GM21825 (cell line): ENCODE data around the gene ZNF248.

Experiments
- ATAC-seq: cut with Tn5 transposase; IDR thresholded peaks from one replicate; pipeline ENCODE4 v1.9.1; 2021; ENCODE audit warnings: mild to moderate bottlenecking, moderate library complexity; ENCODE audit not compliant: unreplicated experiment

Gene ZNF248

DNA sequence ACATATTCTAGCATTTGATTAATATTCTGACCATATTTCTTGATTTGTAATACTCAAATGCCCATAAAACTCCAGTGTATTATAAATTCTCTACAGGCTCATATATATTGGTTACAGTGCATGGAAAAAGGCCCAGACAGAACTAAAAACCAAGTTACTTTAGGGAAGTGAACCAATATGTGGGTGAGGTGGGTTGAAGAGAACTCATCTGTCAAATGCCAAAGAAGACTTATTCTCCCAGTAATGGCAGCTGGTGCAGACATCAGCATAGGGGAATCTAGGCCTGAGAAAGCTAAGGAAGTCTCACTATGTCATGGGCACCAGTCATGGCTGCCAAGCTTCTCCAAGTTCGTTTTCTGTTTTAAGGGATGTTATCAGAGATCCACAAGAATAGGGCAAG lies 30.6 kb downstream of the ZNF248 start:
- no peak for ATAC-seq

DNA sequence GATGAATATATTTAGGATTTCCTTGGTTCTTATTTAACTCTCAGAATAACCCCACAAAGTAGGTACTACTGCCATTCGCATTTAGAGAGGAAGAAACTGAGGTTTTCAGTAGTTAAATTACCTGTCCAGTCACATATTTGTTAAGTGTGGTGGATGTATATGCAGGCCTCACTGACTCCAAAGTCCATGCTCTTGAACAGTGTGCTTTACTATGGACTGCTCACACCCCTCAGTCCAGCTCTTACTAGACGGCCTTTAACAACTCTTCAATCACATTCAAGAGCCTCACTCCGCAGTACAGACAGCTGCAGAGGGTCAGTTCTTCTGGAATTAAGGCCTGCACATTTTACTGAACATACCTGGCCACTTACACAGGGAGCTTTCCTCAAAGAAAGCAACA lies 36.2 kb downstream of the ZNF248 start:
- no peak for ATAC-seq

DNA sequence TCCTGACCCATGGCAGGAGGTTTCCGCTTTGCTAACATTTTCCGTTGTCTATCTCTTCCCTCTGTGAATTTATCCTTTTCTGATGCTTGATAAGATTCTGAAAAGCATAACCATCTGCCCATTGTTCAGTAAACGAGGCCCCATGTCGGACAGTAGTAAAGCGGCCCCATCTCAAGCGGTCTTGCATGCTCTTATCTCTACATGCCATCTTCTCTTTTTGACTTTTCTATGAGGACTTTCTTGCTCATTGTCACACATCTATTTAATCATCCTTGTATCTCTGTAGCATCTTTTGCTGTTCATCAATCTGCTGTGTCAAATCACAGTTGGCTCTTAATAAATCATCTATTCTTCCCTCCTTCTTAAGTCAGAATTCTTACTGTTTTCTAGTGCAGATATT lies 37.6 kb downstream of the ZNF248 start:
- ATAC-seq: no peak

DNA sequence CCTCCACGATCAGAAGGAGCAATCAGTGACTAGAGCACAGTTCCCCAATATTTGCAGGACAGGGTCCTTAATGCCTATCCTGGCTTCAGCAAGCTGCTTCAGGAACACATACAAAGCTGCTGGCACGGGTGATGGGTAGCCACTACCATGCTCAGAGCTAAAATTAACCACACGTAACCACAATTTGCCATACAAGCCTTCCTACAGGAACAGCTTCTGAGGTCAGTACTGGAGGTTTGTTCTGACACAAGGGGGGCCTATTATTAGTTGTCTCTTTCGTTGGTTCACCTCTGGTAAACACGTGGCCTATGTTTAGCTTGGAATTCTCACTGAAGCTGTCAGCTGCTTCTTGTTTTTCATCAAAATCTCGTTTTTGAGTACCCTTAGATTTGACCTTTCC lies 41.1 kb downstream of the ZNF248 start:
- no peak for ATAC-seq

DNA sequence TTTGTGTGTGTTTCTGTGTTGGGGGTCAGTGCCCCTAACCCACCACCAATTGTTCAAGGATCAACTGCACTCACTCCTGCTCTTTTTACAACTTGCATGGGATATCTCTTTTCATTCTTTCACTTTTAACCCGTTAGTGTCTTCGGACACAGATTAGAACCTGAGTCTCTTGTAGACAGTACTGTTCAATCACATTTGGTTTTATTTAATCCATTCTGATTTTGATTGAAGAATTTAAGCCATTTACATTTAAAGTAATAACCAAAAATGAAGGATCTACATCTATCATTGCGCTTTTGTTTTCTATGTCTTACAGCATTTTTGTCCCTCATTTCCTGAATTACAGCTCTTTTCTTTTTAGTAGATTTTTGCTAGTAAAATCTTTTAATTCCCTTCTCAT lies 43.6 kb downstream of the ZNF248 start:
- ATAC-seq: no peak

DNA sequence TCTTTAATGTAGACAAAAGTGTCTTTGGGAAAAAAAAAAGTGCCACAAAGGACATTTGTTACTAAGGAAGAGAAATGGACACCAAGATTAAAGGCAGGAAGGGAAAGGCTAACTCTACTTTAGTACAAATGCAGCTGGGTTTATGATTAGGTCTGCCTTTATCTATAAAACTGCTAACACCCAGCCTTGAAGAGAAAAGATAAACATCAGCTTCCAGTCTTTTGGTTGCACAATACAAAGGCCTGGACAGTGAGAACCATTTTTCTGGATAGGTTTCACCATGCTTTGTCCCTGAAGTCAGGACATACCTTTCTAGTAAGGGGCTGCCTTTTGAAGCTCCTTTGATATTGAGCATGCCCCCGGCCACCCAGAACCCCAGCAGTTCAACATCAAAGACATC lies 45.1 kb downstream of the ZNF248 start:
- no peak for ATAC-seq

DNA sequence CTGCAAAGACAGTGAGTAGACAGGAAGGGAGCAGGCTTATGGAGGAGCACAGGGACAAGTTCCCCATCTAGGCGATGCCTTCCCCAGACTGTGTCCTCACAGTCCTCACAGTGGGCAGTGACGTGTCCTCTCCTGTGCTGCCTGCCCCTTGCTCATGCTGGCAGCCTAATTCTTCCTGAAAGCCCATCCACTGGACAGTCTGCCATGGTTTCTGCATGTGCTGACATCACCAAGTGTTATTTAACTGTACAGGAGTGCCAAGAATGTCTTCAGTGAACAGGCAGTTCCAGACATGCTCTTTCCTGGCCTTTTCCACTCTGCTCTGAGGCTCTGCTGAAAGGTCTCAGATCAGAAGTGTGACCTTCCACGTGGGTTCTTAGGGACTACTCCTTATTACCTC lies 54.1 kb downstream of the ZNF248 start:
- no peak for ATAC-seq

DNA sequence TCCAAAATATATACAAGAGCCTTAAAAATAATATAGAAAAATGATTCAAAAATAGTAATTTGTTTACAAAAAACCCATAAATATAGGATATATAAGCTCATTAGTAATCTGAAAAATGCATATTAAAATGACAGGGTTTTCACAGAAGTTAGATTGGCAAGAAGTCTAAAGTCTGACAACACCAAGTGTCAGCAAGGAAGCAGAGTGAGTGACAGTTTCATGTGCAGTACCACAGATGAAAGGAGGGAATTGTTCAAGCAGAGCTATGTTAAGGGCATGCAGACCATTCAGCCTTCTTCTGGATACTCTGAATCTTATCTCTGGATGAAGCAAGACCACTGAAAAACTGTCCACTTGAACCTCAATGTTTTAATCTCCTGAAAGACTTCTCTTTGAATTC lies 55.9 kb downstream of the ZNF248 start:
- no peak for ATAC-seq

DNA sequence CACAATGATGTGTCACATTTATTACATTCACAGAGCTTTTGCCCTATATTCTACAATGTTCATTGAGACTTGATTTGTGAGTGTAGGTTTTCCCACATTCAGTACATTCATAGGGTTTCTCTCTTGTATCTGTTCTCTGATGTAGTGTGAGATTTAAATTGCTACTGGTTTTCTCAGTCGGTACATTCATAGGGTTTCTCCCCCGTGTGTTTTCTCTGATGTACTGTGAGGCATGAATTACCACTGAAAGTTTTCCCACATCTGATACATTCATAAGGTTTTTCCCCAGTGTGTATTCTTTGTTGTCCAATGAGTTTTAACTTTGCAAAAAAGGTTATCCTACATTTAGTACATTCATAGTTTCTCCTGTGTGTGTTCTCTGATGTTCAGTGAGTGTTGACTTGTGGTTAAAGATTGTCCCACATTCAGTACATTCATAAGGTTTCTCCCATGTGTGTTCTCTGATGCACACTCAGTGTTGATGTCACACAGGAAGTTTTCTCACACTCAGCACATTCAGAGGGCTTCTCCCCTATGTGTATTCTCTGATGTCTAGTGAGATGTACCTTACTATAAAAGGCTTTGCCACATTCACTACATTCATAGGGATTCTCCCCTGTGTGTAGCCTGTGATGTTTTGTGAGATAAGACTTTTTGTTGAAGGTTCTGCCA lies 63.0 kb downstream of the ZNF248 start:
- ATAC-seq: no peak

DNA sequence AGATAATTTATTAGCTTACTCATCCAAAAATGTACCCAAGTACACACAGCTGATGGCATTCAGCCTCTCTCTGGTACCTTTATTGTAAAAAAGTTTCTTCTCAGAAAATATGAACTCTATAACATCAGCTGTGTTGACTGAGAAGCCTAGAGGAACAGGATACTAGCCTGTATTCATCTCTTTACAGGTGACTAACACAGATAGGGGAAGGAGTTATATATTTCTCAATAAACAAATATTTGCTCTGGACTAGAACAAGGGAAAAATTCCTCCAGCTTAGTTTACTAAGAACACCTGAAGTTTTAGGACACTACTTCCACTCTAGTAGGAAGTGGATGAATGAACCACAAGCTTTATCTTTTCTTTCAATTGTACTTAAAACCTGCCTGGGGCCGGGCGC lies 67.8 kb downstream of the ZNF248 start:
- no peak for ATAC-seq

DNA sequence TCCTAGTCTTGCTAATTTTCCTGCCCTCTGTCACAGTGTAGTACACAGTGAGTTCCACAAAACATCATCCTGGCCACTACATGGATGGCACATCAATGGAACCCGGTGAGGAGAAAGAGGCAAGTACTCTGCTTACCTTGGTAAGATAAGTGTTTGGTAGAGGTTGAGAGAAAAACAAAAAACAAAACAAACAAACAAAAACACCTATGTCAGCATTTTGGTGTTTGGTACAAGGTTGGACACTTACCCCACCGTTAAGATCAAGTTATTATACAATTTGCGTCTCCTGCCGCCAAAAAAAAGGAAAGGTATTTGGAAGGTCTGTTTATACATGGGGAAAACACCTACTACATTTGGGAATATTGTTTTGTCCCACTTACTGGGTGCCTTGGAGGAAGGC lies 72.7 kb downstream of the ZNF248 start:
- no peak for ATAC-seq

DNA sequence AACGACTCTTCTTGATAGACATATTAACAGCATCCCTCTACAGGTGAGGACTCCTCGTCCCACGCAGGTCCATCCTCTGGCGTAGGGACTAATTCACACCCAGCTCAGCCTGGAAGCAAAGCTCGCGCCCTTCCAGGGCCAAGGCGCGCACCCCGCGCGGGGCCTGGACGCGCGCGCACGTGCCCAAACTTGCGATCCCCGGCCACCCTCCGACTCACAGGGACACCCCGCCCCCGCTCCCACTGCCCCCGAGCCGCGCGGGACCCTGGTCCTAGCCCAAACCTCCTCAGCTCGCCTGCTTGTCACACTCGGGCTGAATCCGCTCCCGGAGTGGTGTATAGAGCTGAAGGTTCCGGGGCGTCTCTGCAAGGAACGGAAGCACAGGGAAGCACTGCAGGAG lies 76.9 kb downstream of the ZNF248 start:
- ATAC-seq: no peak

DNA sequence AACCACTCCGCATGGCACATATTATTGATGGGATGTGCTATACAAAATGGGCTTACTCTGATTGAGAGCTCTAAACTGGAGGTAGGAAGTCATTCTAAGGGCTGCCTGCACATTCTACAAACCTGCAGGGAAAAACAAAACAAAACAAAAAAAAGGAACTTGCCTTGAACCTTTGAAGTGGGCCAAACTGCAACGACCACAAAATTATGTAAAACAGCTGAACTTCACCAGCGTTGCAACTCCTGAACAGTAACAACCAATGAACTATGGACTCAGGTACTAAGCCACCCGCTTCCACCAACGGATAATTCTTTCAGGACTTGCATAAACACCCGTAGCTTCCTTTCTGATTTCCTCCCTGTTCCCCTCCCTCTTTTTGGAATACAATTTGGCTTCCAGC lies 80.4 kb downstream of the ZNF248 start:
- no peak for ATAC-seq

DNA sequence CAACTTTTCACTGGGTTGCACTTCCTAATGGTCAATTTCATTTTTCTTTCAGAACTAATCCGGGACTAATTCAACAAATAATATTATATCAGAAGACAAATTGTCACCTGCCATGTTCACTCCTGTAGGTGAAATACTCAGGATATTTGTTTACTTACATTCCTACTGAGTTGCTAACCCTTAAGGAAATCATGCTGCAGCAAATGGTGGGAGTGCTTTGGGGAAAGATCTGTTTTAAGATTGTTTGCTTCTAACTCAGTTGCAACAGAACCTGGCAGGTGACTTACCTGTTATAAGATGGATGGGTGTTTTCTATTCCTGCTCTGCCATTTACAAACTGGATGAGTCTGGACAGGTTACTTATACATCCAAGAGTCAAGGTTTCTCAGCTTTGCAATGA lies 81.8 kb downstream of the ZNF248 start:
- ATAC-seq: no peak

DNA sequence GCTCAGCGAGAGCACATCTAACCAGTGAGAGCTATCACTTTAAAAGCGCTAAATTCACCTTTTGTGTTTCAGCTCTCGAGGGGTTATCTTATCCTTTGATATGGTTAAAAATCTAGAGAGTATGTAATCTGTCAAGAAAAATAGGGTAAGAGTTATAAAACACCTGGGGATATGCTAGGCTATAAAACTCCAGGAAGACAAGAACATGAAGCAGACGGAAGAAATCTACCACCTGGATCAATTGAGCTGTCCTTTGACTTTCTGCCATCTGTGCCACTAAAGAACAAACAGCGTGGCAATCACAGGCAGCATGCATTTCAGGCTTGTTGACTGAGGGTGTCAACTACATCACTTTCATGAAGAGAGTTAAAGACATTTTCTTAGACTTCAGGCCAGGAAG lies 83.1 kb downstream of the ZNF248 start:
- no peak for ATAC-seq

DNA sequence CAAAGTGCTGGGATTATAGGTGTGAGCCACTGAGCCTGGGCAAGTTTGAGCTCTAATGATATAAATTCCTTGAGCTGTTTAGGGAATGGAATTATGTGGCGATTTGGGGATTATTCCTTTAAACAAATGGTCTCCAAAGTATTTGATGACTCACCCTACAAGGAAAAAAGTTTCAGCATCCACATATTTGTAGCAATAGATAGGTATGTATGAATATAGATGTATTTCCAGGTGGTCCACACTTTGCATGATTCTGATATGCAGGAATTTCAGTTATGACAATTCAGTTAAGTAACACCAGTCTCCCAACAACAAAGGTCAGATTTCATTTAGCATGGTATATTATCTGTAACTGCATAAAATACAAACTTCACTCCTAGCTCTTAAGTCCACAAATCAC lies 92.2 kb downstream of the ZNF248 start:
- ATAC-seq: no peak

DNA sequence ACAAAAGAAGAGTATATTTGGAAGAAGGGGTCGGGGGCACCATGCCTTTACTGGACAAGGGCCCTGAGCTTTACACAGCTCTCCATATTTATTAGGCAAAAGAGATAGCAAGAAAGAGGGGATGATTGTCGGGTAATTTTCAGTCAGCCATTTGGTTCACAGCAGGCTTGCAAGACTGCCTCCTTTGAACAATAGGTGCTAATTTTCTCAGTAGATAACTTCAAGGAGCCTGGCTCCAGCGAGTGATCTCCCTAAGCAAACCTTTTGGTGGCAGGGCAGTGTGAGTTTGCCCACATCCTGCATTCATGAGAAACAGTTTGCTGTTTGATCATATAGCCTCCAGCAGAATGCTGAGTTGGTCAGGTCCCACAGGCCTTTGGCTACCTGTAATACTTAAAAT lies 94.3 kb downstream of the ZNF248 start:
- ATAC-seq: no peak

DNA sequence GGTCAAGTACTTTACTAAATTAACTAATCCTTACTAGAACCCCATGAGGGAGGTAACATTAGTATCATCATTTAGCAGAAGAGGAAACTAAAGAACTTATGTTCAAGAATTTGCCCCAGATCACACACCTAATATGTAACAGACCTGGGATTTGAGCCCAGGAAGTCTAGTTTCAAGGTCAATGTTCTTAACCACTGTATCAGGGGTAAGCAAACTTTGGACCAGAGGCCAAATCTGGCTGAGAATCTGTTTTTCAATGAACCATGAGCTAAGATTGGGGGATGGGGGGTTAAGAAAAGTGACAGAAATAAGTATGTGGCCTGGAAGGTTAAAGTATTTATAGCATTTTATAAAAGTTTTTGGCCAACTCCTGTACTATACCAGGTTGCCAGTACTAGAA lies 95.1 kb downstream of the ZNF248 start:
- no peak for ATAC-seq

DNA sequence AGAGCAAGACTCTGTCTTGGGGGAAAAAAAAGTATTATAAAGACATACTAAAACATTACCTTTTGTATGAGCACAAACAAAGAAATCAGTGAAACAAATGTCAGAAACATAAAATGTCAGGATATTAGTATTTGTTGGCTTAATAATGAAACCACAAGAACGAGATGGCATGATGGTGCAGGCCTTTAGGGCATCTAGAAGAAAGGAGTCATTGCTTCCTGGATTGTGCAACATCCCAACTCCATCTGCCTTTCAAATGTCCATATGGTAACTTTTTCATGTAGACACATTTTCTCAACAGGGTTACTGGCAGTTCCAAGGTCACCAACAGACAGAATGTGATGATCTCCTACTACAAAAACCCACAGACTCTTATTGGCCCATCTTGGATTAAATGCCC lies 96.6 kb downstream of the ZNF248 start:
- ATAC-seq: no peak

DNA sequence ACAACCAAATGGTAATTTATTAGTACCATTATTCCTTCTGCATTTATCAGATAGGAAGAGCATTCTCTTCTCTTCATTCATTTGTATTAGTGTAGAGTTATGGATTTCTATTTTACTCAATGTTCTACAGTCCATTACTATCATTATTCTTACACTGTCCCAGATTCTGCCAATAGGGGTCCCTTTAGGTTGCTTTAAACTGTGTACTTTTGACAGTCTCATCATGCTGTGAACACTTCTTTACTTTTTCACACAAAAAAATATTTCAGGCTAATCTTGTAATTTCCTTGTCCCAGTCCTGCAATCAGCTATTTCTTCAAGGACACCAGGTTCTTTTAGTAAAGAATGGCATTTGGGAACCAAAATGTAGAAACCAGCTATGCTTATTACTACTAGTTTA lies 99.3 kb downstream of the ZNF248 start:
- ATAC-seq: no peak

DNA sequence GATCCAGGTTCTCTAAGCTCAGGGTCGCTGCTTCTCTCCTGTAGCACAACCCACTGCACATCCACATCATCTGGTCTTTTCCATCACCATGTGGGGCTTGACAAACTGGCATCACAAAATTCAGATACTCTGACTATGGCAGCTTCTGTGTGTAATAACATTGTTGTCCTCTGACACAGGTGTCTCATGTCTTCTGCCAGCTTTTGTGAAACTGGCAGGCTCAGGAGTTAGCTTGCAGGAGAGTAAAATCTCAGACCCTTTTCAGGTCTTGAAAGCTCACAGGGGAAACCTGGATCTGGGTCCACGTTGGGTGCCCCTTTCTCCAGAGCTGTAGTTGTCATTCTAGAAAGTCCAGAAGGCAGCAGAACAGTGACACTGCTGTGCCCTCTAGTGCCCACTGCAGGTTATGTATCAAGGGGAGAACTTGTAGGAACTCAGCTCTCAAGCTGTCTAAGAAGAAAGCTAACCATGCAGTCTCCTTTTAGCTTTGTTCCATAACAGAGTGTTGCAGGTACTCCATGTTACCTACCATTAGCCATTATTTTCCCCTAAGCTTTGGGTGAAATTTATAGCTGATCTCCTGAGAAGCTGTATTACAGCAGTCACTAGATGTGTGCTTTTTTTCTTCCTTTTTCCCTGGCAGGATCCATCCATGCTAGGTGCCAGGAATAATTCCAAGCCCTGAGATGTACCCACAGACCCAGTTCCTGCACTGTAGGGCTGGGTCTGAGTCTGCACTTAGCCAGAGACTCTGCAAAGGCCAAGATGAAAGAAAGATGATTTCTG lies 102.7 kb downstream of the ZNF248 start:
- ATAC-seq: no peak

DNA sequence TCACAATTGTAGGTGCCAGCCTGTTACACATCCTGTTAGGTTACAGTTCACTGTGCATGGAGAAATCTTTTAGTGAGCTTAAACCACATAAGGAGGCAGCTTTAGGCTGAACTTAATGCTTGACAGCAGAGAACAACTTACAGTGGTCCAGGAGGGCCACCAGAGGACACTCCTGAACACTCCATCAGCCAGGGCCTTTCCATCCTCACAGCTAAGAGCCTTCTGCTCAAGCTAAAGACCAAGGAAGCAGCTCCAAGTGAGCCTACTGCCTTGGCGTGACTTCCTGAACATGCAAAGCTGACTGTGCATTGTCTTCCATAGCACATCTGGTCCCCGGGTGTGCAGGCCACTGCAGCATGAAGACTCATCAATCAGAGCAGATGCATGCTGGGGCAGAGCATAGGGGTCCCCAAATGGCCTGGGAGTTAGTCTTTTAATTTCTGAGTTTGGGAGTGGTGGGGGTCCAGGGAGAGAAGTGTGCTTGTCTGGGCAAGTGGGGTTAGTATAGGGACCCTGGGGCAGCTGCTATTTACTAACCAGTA lies 105.0 kb downstream of the ZNF248 start:
- no peak for ATAC-seq

DNA sequence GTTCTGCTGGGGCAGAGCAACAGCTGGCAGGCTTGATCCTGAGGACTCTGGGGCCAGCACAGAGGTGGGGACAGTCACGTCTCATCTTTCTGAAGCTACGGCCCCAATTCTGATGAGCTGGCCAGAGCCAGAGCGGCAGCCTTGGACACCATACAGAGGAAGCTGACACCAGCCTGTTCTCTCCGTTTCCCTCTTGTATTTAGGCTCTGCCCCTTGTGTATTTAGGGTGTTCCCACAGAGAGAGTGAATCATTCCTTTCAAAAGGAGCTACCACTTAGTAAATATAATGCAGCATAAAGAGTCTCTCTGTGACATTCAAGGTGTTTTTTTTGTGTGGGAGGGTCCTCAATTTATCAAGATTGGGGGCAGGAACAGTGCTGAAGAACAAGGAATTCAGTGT lies 109.2 kb downstream of the ZNF248 start:
- ATAC-seq: no peak
